Endothelial cell of umbilical vein (primary cell): Measurements from ENCODE around the gene SORCS2. TPM values are rescaled to one million over a fixed set of nuclear protein-coding genes. Genes with fewer than 3 reads are reported as not detected.

Experiments
- BruUV-seq: library from RNA; stranded (reverse); fragments of 400-500 nt; replicated peaks from 2 replicates; lab custom pipeline; 2021; lab: Mats Ljungman, UMichigan
- CTCF ChIA-PET: fragments of 300-600, 350-600 bp; sonication (Branson Sonifier 250); formaldehyde crosslinking; loops from one replicate; lab custom pipeline; 2021; ENCODE audit warnings: antibody characterized with exemption, inconsistent platforms; lab: Charles Lee
- POLR2A ChIA-PET: fragments of 300-600, 350-600 bp; sonication (Branson Sonifier 250); formaldehyde crosslinking; loops from one replicate; lab custom pipeline; 2021; ENCODE audit warnings: antibody characterized with exemption, inconsistent platforms; lab: Charles Lee
- DNase-seq: peaks from one replicate; pipeline ENCODE4 v3.0.0-alpha.2; 2011; ENCODE audit warnings: low read depth, low spot score
- FAIRE-seq: peaks from 2 replicates; lab custom pipeline; 2011; peaks lifted over from hg19 to GRCh38; lab: Jason Lieb, UNC
- H2AFZ ChIP-seq: 2 replicates; pipeline ENCODE4 v1.6.0; 2012; ENCODE audit warnings: low read depth, low read length, control low read depth, inconsistent platforms
- H3K27ac ChIP-seq: 2 replicates; pipeline ENCODE4 v1.5.1; 2011; ENCODE audit warnings: low read depth, mild to moderate bottlenecking, control low read depth, low read length, moderate library complexity; ENCODE audit not compliant: insufficient read depth
- H3K27me3 ChIP-seq, 2 experiments: 2 replicates each; pipeline versions ENCODE4 v1.6.0 to v1.6.1; 2011; ENCODE audit warnings: low read length in 2 of 2, mixed read lengths in 1 of 2; ENCODE audit not compliant: control insufficient read depth in 2 of 2, insufficient read depth in 2 of 2
- H3K36me3 ChIP-seq, 2 experiments: 2 replicates in 1 of 2; 3 replicates in 1 of 2; pipeline ENCODE4 v1.5.1; 2011; ENCODE audit warnings: low read length in 2 of 2, mild to moderate bottlenecking in 1 of 2, moderate library complexity in 1 of 2; ENCODE audit not compliant: control insufficient read depth in 2 of 2, insufficient read depth in 2 of 2; ENCODE audit errors: extremely low read depth in 1 of 2
- H3K4me1 ChIP-seq: 3 replicates; pipeline ENCODE4 v1.5.1; 2011; ENCODE audit warnings: mild to moderate bottlenecking, low read length; ENCODE audit not compliant: control insufficient read depth, insufficient read depth; ENCODE audit errors: extremely low read depth
- H3K4me2 ChIP-seq: 2 replicates; pipeline ENCODE4 v1.6.1; 2011; ENCODE audit warnings: low read length, control low read depth, mixed read lengths; ENCODE audit not compliant: insufficient read depth
- H3K4me3 ChIP-seq, 3 experiments: fragments of 200-600 bp in 1 of 3; sonication (generic), shearing (Covaris generic) in 1 of 3; replicated peaks in 1 of 3; 2 replicates each; pipeline ENCODE4 v1.5.1; 2011 to 2016; ENCODE audit warnings: control low read depth in 3 of 3, low read length in 3 of 3, mild to moderate bottlenecking in 2 of 3, inconsistent platforms in 1 of 3, low read depth in 1 of 3, moderate library complexity in 1 of 3; ENCODE audit not compliant: insufficient read depth in 1 of 3
- H3K79me2 ChIP-seq: 2 replicates; pipeline ENCODE4 v1.6.0; 2012; ENCODE audit warnings: low read length, inconsistent platforms; ENCODE audit not compliant: control insufficient read depth, insufficient read depth
- H3K9ac ChIP-seq: replicated peaks from 2 replicates; pipeline ENCODE3; 2011; ENCODE audit warnings: low read length, control low read depth; ENCODE audit not compliant: insufficient read depth; ENCODE audit errors: extremely low read depth
- H3K9me1 ChIP-seq: replicated peaks from 3 replicates; pipeline ENCODE4 v1.6.0; 2011; ENCODE audit warnings: mild to moderate bottlenecking, low read length; ENCODE audit not compliant: control insufficient read depth, insufficient read depth; ENCODE audit errors: extremely low read depth
- H3K9me3 ChIP-seq: replicated peaks from 2 replicates; pipeline ENCODE4 v1.5.1; 2012; ENCODE audit warnings: low read length, inconsistent platforms; ENCODE audit not compliant: control insufficient read depth, insufficient read depth
- H4K20me1 ChIP-seq: replicated peaks from 2 replicates; pipeline ENCODE3; 2011; ENCODE audit warnings: mild to moderate bottlenecking, low read length; ENCODE audit not compliant: control insufficient read depth, insufficient read depth; ENCODE audit errors: extremely low read depth
- EZH2 ChIP-seq: IDR thresholded peaks from 2 replicates; pipeline ENCODE4 v1.6.1; 2012; ENCODE audit warnings: borderline replicate concordance, low read depth, mild to moderate bottlenecking, moderate library complexity, low read length, inconsistent platforms; ENCODE audit not compliant: severe bottlenecking
- FOS ChIP-seq: IDR thresholded peaks from 2 replicates; pipeline ENCODE4 v1.6.1; 2011; ENCODE audit warnings: mild to moderate bottlenecking, low read length, moderate library complexity, borderline replicate concordance; ENCODE audit not compliant: insufficient read depth
- GATA2 ChIP-seq: IDR thresholded peaks from 2 replicates; pipeline ENCODE4 v1.7.0; 2011; ENCODE audit warnings: low read depth, mild to moderate bottlenecking, moderate library complexity, mixed read lengths, low read length; ENCODE audit not compliant: insufficient read length, insufficient read depth
- JUN ChIP-seq: IDR thresholded peaks from 2 replicates; pipeline ENCODE4 v1.6.1; 2011; ENCODE audit warnings: borderline replicate concordance, low read depth; ENCODE audit not compliant: insufficient read length, insufficient read depth
- MYC ChIP-seq: IDR thresholded peaks from one replicate; pipeline ENCODE4 v1.6.1; 2011; ENCODE audit warnings: mild to moderate bottlenecking, low read depth, low read length
- POLR2A ChIP-seq: IDR thresholded peaks from 2 replicates; pipeline ENCODE4 v1.6.1; 2012; ENCODE audit warnings: low read depth, mild to moderate bottlenecking, control low read depth, low read length
- POLR2AphosphoS5 ChIP-seq: IDR thresholded peaks from 2 replicates; pipeline ENCODE4 v1.6.1; 2012; ENCODE audit warnings: low read depth, mild to moderate bottlenecking, control low read depth, low read length, moderate library complexity; ENCODE audit not compliant: insufficient read depth
- dilution Hi-C: fragments of 300-500 bp; cut with MboI; formaldehyde crosslinking; loops from one replicate; pipeline ENCODE4 v1.15.0; 2019; ENCODE audit warnings: low sequenced_read_pairs; ENCODE audit not compliant: extremely low pct_ligation_motif_present
- intact Hi-C: fragments of 100-400 bp; cut with micrococcal nuclease; formaldehyde crosslinking; loops from one replicate; pipeline ENCODE4 v1.10.0; 2022
- polyA plus RNA-seq, 4 experiments: library from polyadenylated mRNA; depleted of rRNA in 3 of 4; stranded (reverse) in 3 of 4; unstranded in 1 of 4; fragments of >200 nt; gene quantifications; 2 replicates each; pipeline versions ENCODE4 v1.2.1 to v1.2.3, GENCODE V29; 2011 to 2012; ENCODE audit warnings: missing spikeins in 1 of 4
- total RNA-seq: library from RNA; stranded (reverse); gene quantifications from 2 replicates; pipeline ENCODE4 v1.2.3, GENCODE V29; 2021
- TF ChIP-seq, protein P1 (sequence below): IDR thresholded peaks from 2 replicates; pipeline ENCODE4 v1.6.1; 2011; ENCODE audit not compliant: insufficient read depth, insufficient read length
- TF ChIP-seq, protein P2 (sequence below), 2 donors: IDR thresholded peaks; 1 replicate in 1 of 2; 2 replicates in 1 of 2; pipeline ENCODE4 v1.5.1; 2011; ENCODE audit warnings: low read length in 2 of 2, mild to moderate bottlenecking in 2 of 2, moderate library complexity in 2 of 2, control low read depth in 1 of 2, inconsistent platforms in 1 of 2, low read depth in 1 of 2; ENCODE audit not compliant: insufficient read depth in 1 of 2; ENCODE audit errors: extremely low read depth in 1 of 2

The SORCS2 gene
- total and polyA plus RNA-seq, 2 donors (not counting 3 experiments of a cell fraction or from before 2014, with no cell fraction given): not detected

DNA sequence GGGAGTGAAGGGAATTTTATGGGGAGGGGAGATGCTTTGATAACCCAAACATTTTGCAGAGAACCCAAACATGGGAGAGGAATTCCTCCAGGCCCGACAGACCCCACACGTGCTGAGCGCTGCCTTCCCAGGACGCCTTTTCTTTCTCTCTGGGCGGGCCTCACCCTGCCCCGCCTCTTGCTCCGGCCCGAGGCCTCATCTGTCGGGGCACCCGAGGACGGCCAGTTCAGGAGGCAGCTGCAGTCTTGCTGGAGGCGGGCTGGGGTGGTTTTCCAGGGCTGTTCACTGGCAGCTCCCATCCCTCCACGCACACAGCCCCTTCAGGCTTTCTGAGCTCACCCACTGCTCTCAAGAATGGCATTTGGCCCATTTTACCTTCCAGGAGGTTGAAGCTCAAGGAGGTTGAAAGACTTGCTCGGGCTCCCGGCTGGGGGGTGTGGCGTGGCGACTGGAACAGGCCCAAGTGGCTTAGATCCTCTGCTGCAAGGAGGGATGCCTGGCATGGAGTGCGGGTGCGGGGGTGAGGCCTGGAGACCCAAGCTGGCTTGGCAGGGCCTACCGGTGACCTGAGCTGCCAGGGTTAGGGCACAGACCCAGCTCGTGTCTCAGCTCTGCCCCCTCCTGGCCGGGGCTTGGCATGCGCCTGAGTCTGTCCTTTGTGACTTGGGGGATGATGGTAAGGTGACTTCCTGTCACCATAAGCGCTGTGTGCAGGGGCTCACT is 143.2 kb downstream of the SORCS2 start:
- Histone ChIP-seq H3K4me3 (no peak overlapping the region), H3K9me1 (no peaks in the 10 kb centered on the region), H2AFZ (no peak overlapping the region), H4K20me1 (no peaks in the 10 kb centered on the region), H3K9me3 (no peaks in the 10 kb centered on the region), H3K4me1 (no peaks in the 10 kb centered on the region), H3K79me2 (no peaks in the 10 kb centered on the region), H3K27ac (no peak overlapping the region), H3K36me3 (no peaks in the 10 kb centered on the region), H3K4me2 (no peak overlapping the region), H3K27me3 (no peaks in the 10 kb centered on the region), H3K9ac (no peak overlapping the region)
- ChIA-PET POLR2A (no interaction called here), CTCF (interaction anchor here (0.6 to 2.5 kb wide), 14 partner anchors 11 to 385 kb away, joined by 3 to 31 read pairs (median 5); partner anchors contain the start of gene SORCS2)
- FAIRE-seq (no peak), DNase-seq (peak; percentile 27)
- dilution Hi-C loops (no loop called here), intact Hi-C loops (loop anchor here (1.0 to 5.0 kb wide), 2 partner anchors 143 to 382 kb away; partner anchors contain the start of gene SORCS2)
- TF ChIP-seq, protein P1, sequence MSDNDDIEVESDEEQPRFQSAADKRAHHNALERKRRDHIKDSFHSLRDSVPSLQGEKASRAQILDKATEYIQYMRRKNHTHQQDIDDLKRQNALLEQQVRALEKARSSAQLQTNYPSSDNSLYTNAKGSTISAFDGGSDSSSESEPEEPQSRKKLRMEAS: no peak
- TF ChIP-seq, protein P2, sequence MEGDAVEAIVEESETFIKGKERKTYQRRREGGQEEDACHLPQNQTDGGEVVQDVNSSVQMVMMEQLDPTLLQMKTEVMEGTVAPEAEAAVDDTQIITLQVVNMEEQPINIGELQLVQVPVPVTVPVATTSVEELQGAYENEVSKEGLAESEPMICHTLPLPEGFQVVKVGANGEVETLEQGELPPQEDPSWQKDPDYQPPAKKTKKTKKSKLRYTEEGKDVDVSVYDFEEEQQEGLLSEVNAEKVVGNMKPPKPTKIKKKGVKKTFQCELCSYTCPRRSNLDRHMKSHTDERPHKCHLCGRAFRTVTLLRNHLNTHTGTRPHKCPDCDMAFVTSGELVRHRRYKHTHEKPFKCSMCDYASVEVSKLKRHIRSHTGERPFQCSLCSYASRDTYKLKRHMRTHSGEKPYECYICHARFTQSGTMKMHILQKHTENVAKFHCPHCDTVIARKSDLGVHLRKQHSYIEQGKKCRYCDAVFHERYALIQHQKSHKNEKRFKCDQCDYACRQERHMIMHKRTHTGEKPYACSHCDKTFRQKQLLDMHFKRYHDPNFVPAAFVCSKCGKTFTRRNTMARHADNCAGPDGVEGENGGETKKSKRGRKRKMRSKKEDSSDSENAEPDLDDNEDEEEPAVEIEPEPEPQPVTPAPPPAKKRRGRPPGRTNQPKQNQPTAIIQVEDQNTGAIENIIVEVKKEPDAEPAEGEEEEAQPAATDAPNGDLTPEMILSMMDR (IDR thresholded peaks at IDR 0.05; ENCODE audit: extremely low read depth in 1 of 2, insufficient read depth in 1 of 2, low read depth in 1 of 2, low read length in 2 of 2): peak; percentile 70 to 82
- BruUV-seq: no TSS peak

DNA sequence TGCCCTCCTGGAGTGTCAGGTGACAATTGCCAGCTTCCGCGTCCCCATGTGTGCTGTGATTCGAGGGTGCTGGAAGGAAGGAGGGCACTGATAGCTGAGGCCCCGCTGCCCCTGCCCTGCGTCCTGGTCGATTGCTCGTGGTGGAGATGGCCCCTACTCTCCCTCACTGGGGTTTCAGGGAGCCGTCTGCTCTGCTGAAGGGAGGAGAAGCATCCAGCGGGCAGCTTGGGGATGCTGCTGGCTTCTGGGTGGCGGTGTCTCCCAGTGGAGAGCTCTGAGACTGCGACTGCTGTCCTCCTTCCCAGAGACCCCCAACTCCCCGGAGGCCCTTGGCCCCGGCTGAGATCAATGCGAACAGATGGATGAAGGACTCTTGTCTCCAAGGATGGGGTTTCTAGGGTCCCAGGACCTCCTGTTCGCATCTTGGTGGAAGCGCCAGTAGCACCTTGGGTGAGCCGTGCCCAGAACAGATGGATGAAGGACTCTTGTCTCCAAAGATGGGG is 143.8 kb downstream of the SORCS2 start:
- dilution Hi-C loops: no loop called here
- intact Hi-C loops: loop anchor here (5.0 kb wide), 1 partner anchor 381 kb away; no protein-coding TSS in a partner anchor

More for the DNA sequence above, 143.8 kb downstream of the SORCS2 start:
- no peaks in the 10 kb centered on the region for H3K36me3 ChIP-seq
- TF ChIP-seq POLR2AphosphoS5 (no peak), GATA2 (no peak), JUN (no peak), MYC (no peak), EZH2 (no peak), POLR2A (no peak), FOS (no peak)
- TF ChIP-seq, protein P1: no peak
- TF ChIP-seq, protein P2 (IDR thresholded peaks at IDR 0.05; ENCODE audit: extremely low read depth in 1 of 2, insufficient read depth in 1 of 2, low read depth in 1 of 2, low read length in 2 of 2): no peak
- POLR2A ChIA-PET: no interaction called here
- no peak overlapping the region for H3K27ac ChIP-seq
- no peak overlapping the region for H3K4me2 ChIP-seq
- no peak for FAIRE-seq
- no peaks in the 10 kb centered on the region for H3K79me2 ChIP-seq
- no peaks in the 10 kb centered on the region for H3K9me1 ChIP-seq
- H3K9me3 ChIP-seq: no peaks in the 10 kb centered on the region
- no peak overlapping the region for H2AFZ ChIP-seq
- no peaks in the 10 kb centered on the region for H3K27me3 ChIP-seq
- CTCF ChIA-PET: interaction anchor here (0.8 to 2.5 kb wide), 11 partner anchors 11 to 234 kb away, joined by 3 to 31 read pairs (median 5); partner anchors contain the start of gene SORCS2
- no peaks in the 10 kb centered on the region for H3K4me1 ChIP-seq
- DNase-seq: no peak
- H3K9ac ChIP-seq: no peak overlapping the region
- no TSS peak for BruUV-seq
- no peaks in the 10 kb centered on the region for H4K20me1 ChIP-seq
- no peak overlapping the region for H3K4me3 ChIP-seq
